H1 (cell line): ENCODE measurements around the gene U2SURP. TPM values are rescaled to one million over a fixed set of nuclear protein-coding genes. Genes with fewer than 3 reads are reported as not detected.
A peak's percentile ranks its signal among the peaks of the same experiment; 100 is the strongest.

Experiments used
- RAD21 ChIP-seq, 2 experiments: IDR thresholded peaks in 1 of 2; conservative IDR thresholded peaks in 1 of 2; 2 replicates each; pipeline ENCODE4 v1.6.1; 2011; ENCODE audit warnings: low read depth in 2 of 2, low read length in 2 of 2, improper control_type of control experiment in 1 of 2, inconsistent platforms in 1 of 2, mild to moderate bottlenecking in 1 of 2, moderate library complexity in 1 of 2
- RBBP5 ChIP-seq: IDR thresholded peaks from 2 replicates; pipeline ENCODE4 v1.7.1; 2012; ENCODE audit warnings: low read depth, mild to moderate bottlenecking, inconsistent platforms, low read length, moderate library complexity, borderline replicate concordance
- SP4 ChIP-seq: IDR thresholded peaks from 2 replicates; pipeline ENCODE4 v1.6.1; 2012; ENCODE audit warnings: low read length, inconsistent platforms
- polyA plus RNA-seq, 7 experiments: library from polyadenylated mRNA; depleted of rRNA in 3 of 7; stranded (reverse) in 5 of 7; unstranded in 2 of 7; fragments of >200 nt in 5 of 7; fragments of 200-250 nt in 2 of 7; gene quantifications; 1 replicate in 5 of 7; 2 replicates in 1 of 7; 4 replicates in 1 of 7; pipeline versions ENCODE4 v1.2.1 to v1.2.3, GENCODE V29; 2011 to 2013; ENCODE audit warnings: missing spikeins in 2 of 7, mixed read lengths in 2 of 7
- total RNA-seq: library from RNA; stranded (reverse); fragmentation: NEBNext Ultra II Directional; extraction: Animal tissue kit (Norgen Biotek cat#: 25700); gene quantifications from 2 replicates; pipeline ENCODE4 v1.2.1, GENCODE V29; 2021

The U2SURP gene
- total and polyA plus RNA-seq, 2 of the 8 experiments (the other 6 are each of a cell fraction or from before 2014, with no cell fraction given) = 22.2 to 167 TPM

- peak; percentile 32 to 35; a peak in 2 of 4 replicates for TF ChIP-seq RAD21 (IDR thresholded peaks at IDR 0.05 in 1 of 2, conservative IDR thresholded peaks at IDR 0.05 in 1 of 2; ENCODE audit: low read depth in 2 of 2, low read length in 2 of 2)
- TF ChIP-seq RBBP5 = no peak
- TF ChIP-seq SP4 = no peak
These were observed 25.9 kb upstream of the U2SURP start (continued) for GRCh38 chr3:142975316-142975995.
